ENCODE measurements around the gene IKZF5. TPM values are rescaled to one million over a fixed set of nuclear protein-coding genes. Genes with fewer than 3 reads are reported as not detected.

Gene IKZF5
- total and polyA plus RNA-seq, 2 of the 4 experiments (the other 2 are of a cell fraction), result 2.9 to 4.4 TPM

DNA sequence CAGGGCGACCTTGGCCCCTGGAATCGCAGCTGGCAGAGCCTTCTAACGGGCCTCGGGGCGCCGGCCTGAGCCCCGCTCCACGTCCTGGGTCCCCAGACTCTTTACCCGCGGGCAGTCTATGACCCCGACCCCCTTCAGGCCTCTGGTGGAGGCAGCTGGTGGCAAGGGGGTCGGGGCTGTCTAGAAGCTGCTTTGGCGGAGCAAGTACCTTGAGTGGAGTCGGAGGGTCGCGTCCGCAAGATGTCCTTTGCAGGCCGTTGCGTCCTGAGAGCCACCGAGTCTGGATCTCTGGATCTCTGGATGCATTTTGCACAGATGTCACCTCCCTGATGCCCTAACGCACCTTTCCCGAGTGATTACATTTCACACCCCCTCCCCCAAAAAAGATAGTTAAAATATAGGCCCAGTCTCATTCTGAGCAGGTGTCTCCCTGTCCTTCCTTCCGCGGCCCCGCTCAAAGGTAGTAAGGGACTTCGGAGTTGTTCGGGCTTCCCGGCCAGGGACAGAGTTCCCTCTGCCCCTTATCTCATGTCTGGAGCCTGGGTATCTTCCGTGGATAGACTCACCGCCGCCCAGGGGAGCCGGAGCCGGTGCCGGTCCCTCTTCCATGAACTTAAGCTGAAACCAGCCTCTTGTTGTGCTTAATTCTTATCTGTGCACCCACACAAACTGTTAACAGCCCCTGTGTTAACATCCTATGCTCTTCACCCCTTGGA lies 668 bp upstream of the IKZF5 start:
- H2AK9ac ChIP-seq (replicated peaks; ENCODE audit: low read depth, low read length, poor library complexity), result peak overlapping the region; percentile 83
- H3K18ac ChIP-seq (ENCODE audit: low read depth, low read length), result no peak overlapping the region
- peak overlapping the region; percentile 89 for H3K4me2 ChIP-seq (ENCODE audit: low read depth, low read length)
- WGBS, 2 experiments (ENCODE audit: extremely low coverage in 2 of 2, insufficient read length in 1 of 2), result 4% methylated on average over 6 of the region's 34 CpGs; no CpG with 5 or more reads in 1 of the 2 experiments
- H2AFZ ChIP-seq (replicated peaks; ENCODE audit: low read length, poor library complexity), result peak overlapping the region; percentile 99
- H4K20me1 ChIP-seq (ENCODE audit: insufficient read depth, low read length), result no peaks in the 10 kb centered on the region; the same call in 1 of the 2 replicates
- H3K27ac ChIP-seq (ENCODE audit: insufficient read depth, low read length), result peak overlapping the region; percentile 42
- H4K91ac ChIP-seq (ENCODE audit: insufficient read depth, low read depth, low read length), result no peak overlapping the region
- no peak overlapping the region for H2AK5ac ChIP-seq (ENCODE audit: low read depth, low read length)
- H3K9ac ChIP-seq (ENCODE audit: low read depth, low read length), result peak overlapping the region; percentile 73
- no peak overlapping the region for H2BK15ac ChIP-seq (ENCODE audit: low read depth, low read length)
- ChIA-PET POLR2A (ENCODE audit: unreplicated experiment) (no interaction called here), CTCF (interaction anchor here (0.7 kb wide), 1 partner anchor 70 kb away, joined by 3 read pairs; no protein-coding TSS in a partner anchor)
- H3K56ac ChIP-seq (ENCODE audit: extremely low read depth, insufficient read depth, low read length), result no peak overlapping the region
- intact Hi-C loops (cut with micrococcal nuclease), result loop anchor here (2.0 kb wide), 1 partner anchor 52 kb away; no protein-coding TSS in a partner anchor
- dilution Hi-C loops (cut with HindIII; ENCODE audit: low sequenced_read_pairs, unreplicated experiment), result no loop called here
- peak overlapping the region; percentile 54; the same call in 1 of the 2 replicates for H3K23ac ChIP-seq (ENCODE audit: low read depth, low read length)
- no peak overlapping the region; the same call in 1 of the 2 replicates for H3K4ac ChIP-seq (ENCODE audit: low read depth, low read length)
- H3K4me3 ChIP-seq (ENCODE audit: insufficient read depth, low read depth, low read length), result peak overlapping the region; percentile 61
- no peaks in the 10 kb centered on the region for H3K9me3 ChIP-seq (ENCODE audit: control insufficient read depth, insufficient read depth, low read length)
- DNase-seq (no peak), ATAC-seq (ENCODE audit: low read depth) (peak; percentile 15)
- H3K9me1 ChIP-seq (ENCODE audit: insufficient read depth, low read length), result no peaks in the 10 kb centered on the region
- BruUV-seq (replicated peaks), result no TSS peak
- no peaks in the 10 kb centered on the region for H3K4me1 ChIP-seq (ENCODE audit: control insufficient read depth, insufficient read depth, low read length)
- H4K8ac ChIP-seq (ENCODE audit: low read depth in 2 of 2, low read length in 2 of 2), result peak overlapping the region in 1 of 2 experiments; percentile 46; a peak in 1 of 4 replicates
- no peak overlapping the region for H4K5ac ChIP-seq (ENCODE audit: low read depth, low read length)
- no peaks in the 10 kb centered on the region for H3K27me3 ChIP-seq (ENCODE audit: control insufficient read depth, insufficient read depth, low read length)
- H2BK5ac ChIP-seq (ENCODE audit: low read depth, low read length, poor library complexity, severe bottlenecking), result no peak overlapping the region
- H3K79me1 ChIP-seq (ENCODE audit: low read depth in 1 of 2, low read length in 2 of 2), result peaks cover 14 to 28% of the 10 kb centered on the region in 2 experiments
- H3K14ac ChIP-seq (replicated peaks; ENCODE audit: low read depth, low read length), result peak overlapping the region; percentile 55
- no peak overlapping the region for H2BK20ac ChIP-seq (ENCODE audit: low read depth, low read length)
- H3K36me3 ChIP-seq (ENCODE audit: control insufficient read depth, insufficient read depth, low read length), result no peaks in the 10 kb centered on the region
- no peak overlapping the region for H2BK120ac ChIP-seq (ENCODE audit: low read depth, low read length)
- in situ Hi-C loops (cut with MboI; ENCODE audit: low sequenced_read_pairs), result no loop called here
- no peak for TF ChIP-seq RFX5 (IDR thresholded peaks at IDR 0.05; ENCODE audit: low read depth, low read length)
- TF ChIP-seq, protein P1, sequence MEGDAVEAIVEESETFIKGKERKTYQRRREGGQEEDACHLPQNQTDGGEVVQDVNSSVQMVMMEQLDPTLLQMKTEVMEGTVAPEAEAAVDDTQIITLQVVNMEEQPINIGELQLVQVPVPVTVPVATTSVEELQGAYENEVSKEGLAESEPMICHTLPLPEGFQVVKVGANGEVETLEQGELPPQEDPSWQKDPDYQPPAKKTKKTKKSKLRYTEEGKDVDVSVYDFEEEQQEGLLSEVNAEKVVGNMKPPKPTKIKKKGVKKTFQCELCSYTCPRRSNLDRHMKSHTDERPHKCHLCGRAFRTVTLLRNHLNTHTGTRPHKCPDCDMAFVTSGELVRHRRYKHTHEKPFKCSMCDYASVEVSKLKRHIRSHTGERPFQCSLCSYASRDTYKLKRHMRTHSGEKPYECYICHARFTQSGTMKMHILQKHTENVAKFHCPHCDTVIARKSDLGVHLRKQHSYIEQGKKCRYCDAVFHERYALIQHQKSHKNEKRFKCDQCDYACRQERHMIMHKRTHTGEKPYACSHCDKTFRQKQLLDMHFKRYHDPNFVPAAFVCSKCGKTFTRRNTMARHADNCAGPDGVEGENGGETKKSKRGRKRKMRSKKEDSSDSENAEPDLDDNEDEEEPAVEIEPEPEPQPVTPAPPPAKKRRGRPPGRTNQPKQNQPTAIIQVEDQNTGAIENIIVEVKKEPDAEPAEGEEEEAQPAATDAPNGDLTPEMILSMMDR (conservative IDR thresholded peaks at IDR 0.05; ENCODE audit: low read depth, low read length), result no peak
- no peak for TF ChIP-seq RAD21 (IDR thresholded peaks at IDR 0.05; ENCODE audit: low read length)
- no peak for TF ChIP-seq MXI1 (IDR thresholded peaks at IDR 0.05; ENCODE audit: borderline replicate concordance, low read depth, low read length)
- no peak for TF ChIP-seq CHD1 (IDR thresholded peaks at IDR 0.05; ENCODE audit: low read depth, low read length)
- no peak for TF ChIP-seq SMC3 (IDR thresholded peaks at IDR 0.05; ENCODE audit: low read depth, low read length)
- no peak for TF ChIP-seq NFE2L2 (IDR thresholded peaks at IDR 0.05; ENCODE audit: low read depth, low read length)
- TF ChIP-seq MAFK (IDR thresholded peaks at IDR 0.05; ENCODE audit: low read depth, low read length), result no peak
- TF ChIP-seq BHLHE40 (IDR thresholded peaks at IDR 0.05; ENCODE audit: low read depth, low read length), result no peak
- TF ChIP-seq CEBPB (IDR thresholded peaks at IDR 0.05; ENCODE audit: low read depth, low read length), result no peak
- no peak for TF ChIP-seq POLR2A (IDR thresholded peaks at IDR 0.05; ENCODE audit: low read depth, low read length)
- TF ChIP-seq MAZ (IDR thresholded peaks at IDR 0.05; ENCODE audit: borderline replicate concordance, low read depth, low read length), result no peak
- no peak for TF ChIP-seq RCOR1 (IDR thresholded peaks at IDR 0.05; ENCODE audit: insufficient replicate concordance, low read length)
- TF ChIP-seq, protein P2, sequence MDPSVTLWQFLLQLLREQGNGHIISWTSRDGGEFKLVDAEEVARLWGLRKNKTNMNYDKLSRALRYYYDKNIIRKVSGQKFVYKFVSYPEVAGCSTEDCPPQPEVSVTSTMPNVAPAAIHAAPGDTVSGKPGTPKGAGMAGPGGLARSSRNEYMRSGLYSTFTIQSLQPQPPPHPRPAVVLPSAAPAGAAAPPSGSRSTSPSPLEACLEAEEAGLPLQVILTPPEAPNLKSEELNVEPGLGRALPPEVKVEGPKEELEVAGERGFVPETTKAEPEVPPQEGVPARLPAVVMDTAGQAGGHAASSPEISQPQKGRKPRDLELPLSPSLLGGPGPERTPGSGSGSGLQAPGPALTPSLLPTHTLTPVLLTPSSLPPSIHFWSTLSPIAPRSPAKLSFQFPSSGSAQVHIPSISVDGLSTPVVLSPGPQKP (IDR thresholded peaks at IDR 0.05; ENCODE audit: borderline replicate concordance, low read depth, low read length), result no peak
- TF ChIP-seq, protein P3, sequence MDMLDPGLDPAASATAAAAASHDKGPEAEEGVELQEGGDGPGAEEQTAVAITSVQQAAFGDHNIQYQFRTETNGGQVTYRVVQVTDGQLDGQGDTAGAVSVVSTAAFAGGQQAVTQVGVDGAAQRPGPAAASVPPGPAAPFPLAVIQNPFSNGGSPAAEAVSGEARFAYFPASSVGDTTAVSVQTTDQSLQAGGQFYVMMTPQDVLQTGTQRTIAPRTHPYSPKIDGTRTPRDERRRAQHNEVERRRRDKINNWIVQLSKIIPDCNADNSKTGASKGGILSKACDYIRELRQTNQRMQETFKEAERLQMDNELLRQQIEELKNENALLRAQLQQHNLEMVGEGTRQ (IDR thresholded peaks at IDR 0.05; ENCODE audit: low read depth, low read length), result no peak

Data from IMR-90 (cell line).